NCI-H1930 (cell line): ENCODE results near the gene ASMT.
"Not testable (repeated sequence)": the region's sequence is repeated elsewhere in the genome, so short reads cannot be mapped to it uniquely, and the experiment has no call there.

ENCODE experiments used
- DNase-seq, 2 experiments: peaks; one replicate each; lab custom pipeline; 2025; lab: John Stamatoyannopoulos, UW

The ASMT gene

GRCh38 chrX:1598021-1598875 lies 16.6 kb upstream of the ASMT start:
- DNase-seq, result no peak

- DNase-seq, result no peak
Observed at GRCh38 chrX:1598876-1599790, 15.7 kb upstream of the ASMT start.

- DNase-seq, result no peak
Observed at GRCh38 chrX:1599791-1600405, 15.0 kb upstream of the ASMT start.

- DNase-seq, result no peak
Observed at GRCh38 chrX:1600406-1601050, 14.3 kb upstream of the ASMT start.

- DNase-seq, result no peak
Observed at GRCh38 chrX:1601051-1601767, 13.7 kb upstream of the ASMT start.

- DNase-seq, result no peak
Observed at GRCh38 chrX:1601768-1602085, 13.1 kb upstream of the ASMT start.

GRCh38 chrX:1602299-1602698 lies 12.6 kb upstream of the ASMT start:
- DNase-seq, result no peak

GRCh38 chrX:1606496-1606895 lies 8.4 kb upstream of the ASMT start:
- DNase-seq, result no peak

GRCh38 chrX:1609311-1609710 lies 5.5 kb upstream of the ASMT start:
- DNase-seq, result no peak

GRCh38 chrX:1609762-1610161 lies 5.1 kb upstream of the ASMT start:
- no peak for DNase-seq

- DNase-seq, result no peak
Observed at GRCh38 chrX:1610166-1610565, 4.7 kb upstream of the ASMT start.

GRCh38 chrX:1610736-1611135 lies 4.1 kb upstream of the ASMT start:
- no peak for DNase-seq

- no peak for DNase-seq
Observed at GRCh38 chrX:1612641-1613286, 2.1 kb upstream of the ASMT start.

- DNase-seq, result no peak
Observed at GRCh38 chrX:1618689-1619088, 3.8 kb downstream of the ASMT start.

- DNase-seq, result no peak
Observed at GRCh38 chrX:1623691-1624090, 8.8 kb downstream of the ASMT start.

GRCh38 chrX:1624158-1624860 lies 9.4 kb downstream of the ASMT start:
- not testable (repeated sequence) for DNase-seq

- not testable (repeated sequence) for DNase-seq
Observed at GRCh38 chrX:1624861-1625215, 10.0 kb downstream of the ASMT start.

- DNase-seq, result no peak
Observed at GRCh38 chrX:1629244-1629643, 14.4 kb downstream of the ASMT start.

GRCh38 chrX:1646009-1646408 lies 31.1 kb downstream of the ASMT start:
- DNase-seq, result no peak

- no peak for DNase-seq
Observed at GRCh38 chrX:1649621-1650020, 34.8 kb downstream of the ASMT start.
